GM21786 (cell line): ENCODE results near the gene SAPCD2.

Source experiments
- ATAC-seq: cut with Tn5 transposase; IDR thresholded peaks from one replicate; pipeline ENCODE4 v1.9.1; 2021; ENCODE audit not compliant: unreplicated experiment

Gene SAPCD2

GRCh38 chr9:137082222-137082924 lies 12.0 kb upstream of the SAPCD2 start:
- ATAC-seq: no peak

GRCh38 chr9:137080260-137081122 lies 10.1 kb upstream of the SAPCD2 start:
- no peak for ATAC-seq

DNA sequence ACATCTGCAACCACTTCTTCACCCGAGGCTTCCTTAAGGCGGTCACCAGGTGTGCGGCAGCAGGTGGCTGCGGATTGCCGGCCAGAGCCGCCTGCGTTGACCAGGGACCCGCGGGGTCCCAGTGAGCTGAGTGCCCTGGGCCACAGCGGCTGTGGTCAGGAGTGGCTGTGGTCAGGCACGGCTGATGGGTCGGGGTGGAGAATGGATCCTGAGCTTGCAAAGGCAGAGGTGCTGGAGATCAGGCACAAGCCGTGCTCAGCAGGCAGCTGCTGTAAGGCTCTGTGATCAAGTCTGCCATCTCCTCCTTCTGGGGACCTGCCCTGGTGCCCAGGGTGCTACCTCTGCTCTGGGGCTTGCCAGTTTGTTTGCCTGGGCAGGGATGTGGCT lies 9.0 kb upstream of the SAPCD2 start:
- no peak for ATAC-seq

- no peak for ATAC-seq
These were observed 8.5 kb upstream of the SAPCD2 start for GRCh38 chr9:137078701-137079400.

GRCh38 chr9:137077758-137078693 lies 7.7 kb upstream of the SAPCD2 start:
- peak; percentile 41 for ATAC-seq

DNA sequence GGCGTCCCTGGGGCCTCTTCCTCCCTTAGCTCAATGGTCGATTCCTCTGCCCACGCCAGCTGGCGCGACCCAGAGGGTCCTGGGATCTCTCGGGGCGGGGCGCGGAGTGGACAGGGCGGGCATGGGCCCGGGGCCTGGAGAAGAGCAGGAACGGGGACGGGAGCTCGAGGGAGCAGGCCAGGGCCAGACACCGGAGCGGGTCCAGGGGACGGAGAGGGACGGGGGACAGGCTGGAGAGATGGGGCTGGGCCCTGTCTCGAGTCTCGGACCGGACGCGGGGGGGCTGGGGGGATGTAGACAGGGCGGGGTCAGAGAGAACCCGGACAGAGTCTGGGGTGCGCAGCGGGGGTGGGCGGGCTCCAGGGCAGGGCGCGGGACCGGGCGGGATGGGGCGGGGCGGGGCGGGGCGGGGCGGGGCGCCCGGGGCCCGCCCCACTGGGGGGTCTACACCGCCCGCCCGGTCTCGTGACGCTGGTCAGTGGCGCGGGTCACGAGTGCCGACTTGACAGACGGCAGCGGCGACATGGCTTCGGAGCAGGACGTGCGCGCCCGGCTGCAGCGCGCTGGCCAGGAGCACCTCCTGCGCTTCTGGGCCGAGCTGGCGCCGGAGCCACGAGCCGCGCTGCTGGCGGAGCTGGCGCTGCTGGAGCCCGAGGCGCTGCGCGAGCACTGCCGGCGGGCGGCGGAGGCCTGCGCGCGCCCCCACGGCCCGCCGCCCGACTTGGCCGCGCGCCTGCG lies 6.8 kb upstream of the SAPCD2 start, which contains the start of gene UAP1L1:
UAP1L1 (plus strand) TSS at position 508 of the 738 bp plus-strand sequence; CDS start at position 524, 16 bp downstream.
- ATAC-seq: peak; percentile 50

- ATAC-seq: no peak
These were observed 6.3 kb upstream of the SAPCD2 start for GRCh38 chr9:137076636-137077009.

- no peak for ATAC-seq
These were observed 5.0 kb upstream of the SAPCD2 start for GRCh38 chr9:137075275-137075775.

DNA sequence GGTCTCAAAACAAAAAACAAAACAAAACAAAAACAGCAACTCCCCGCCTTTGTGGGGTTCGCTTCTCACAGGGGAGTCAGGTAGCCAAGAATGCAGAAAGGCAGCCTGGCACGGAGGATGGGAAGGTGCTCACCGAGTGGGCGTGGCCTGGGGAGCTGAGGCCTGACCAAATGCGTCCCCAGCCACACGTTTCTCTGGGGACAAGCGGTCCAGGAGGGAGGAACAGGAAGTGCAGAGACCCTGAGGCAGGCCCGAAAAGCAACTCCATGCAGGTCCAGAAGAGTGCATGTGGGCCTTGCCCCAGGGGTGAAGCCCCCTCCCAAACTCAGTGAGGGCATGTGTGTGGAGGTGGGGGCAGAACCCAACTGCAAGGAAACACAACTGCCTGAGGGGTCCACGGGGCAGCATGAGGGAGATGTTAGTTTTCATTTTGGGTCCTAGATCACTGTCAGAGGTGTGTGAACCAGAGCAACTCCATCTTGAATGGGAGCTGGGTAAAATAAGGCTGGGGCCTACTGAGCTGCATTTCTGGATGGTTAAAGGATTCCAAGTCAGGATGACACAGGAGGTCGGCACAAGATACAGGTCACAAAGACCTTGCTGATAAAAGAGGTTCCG lies 4.4 kb upstream of the SAPCD2 start:
- ATAC-seq: no peak

DNA sequence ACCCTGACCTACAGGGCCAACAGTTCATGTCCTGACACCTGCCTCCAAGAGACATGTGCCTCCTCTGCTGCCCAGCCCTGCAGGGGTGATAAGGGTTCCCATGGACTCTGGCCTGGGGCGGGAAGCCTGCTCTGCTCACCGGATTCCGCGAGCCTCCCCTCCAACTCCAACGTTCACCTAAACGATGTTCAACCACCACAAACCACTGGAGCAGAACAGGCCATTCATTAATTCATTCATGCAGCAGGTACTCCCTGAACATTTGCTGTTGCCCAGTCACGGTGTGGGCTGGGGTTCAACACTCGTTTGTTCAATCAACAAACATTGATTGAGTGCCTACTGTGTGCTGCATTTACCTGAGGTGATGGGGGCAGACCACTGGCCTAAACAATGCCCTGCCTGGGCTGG lies 3.6 kb upstream of the SAPCD2 start:
- no peak for ATAC-seq

GRCh38 chr9:137071282-137071681 lies 925 bp upstream of the SAPCD2 start:
- no peak for ATAC-seq

DNA sequence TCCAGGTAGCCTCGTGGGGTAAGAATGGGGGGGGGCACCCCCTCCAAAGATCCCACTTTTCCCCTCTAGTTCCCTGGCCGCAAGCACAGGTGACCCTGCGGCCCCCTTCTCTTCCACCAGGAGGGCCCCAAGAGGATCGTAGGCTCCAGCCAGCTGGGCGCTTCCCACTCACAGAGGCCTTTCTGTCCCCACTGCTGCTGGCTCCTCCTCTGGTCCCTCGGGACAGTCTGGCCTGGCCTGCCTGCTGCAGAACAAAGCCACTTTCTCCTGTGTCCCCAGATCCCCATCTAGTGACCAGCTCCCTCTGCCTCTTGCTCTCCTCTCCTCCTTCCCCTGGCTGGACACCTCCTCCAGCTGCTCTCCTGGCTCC lies 534 bp upstream of the SAPCD2 start:
- no peak for ATAC-seq

- ATAC-seq: no peak
These were observed 757 bp downstream of the SAPCD2 start for GRCh38 chr9:137069508-137070091.

- no peak for ATAC-seq
These were observed 1.5 kb downstream of the SAPCD2 start for GRCh38 chr9:137068539-137069507.

DNA sequence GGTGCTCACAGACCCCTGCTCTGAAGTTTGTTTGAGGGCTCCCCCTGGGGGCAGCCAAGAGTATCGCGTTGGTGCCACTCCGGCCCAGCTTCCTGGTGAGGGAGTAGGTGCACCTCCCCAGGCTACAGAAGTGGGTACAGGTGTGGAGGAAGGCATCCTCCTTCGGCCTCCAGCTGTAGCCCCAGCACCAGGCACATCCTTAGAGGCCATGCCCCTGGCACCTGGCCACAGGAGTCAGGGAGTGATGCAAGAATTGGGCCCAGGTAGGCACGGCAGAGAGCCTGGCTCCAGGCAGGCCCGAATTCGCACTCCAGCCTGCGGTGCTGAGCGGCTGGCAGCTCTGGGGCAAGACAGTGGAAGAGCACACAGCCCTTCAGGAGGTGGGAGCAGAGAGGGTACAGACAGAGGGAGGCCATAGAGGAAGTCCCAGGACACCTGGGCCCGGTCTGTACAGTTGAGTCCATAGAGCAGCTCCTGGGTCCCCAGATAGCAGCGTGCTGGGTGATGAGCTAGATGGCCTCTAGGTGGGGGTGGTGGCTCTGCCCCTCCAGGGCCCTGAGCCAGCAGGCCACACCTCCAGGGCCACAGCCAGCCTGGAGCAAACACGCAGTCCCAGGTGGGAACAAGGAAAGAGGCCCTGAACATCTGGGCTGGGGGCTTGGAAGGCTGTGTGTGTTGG lies 2.4 kb downstream of the SAPCD2 start:
- no peak for ATAC-seq

DNA sequence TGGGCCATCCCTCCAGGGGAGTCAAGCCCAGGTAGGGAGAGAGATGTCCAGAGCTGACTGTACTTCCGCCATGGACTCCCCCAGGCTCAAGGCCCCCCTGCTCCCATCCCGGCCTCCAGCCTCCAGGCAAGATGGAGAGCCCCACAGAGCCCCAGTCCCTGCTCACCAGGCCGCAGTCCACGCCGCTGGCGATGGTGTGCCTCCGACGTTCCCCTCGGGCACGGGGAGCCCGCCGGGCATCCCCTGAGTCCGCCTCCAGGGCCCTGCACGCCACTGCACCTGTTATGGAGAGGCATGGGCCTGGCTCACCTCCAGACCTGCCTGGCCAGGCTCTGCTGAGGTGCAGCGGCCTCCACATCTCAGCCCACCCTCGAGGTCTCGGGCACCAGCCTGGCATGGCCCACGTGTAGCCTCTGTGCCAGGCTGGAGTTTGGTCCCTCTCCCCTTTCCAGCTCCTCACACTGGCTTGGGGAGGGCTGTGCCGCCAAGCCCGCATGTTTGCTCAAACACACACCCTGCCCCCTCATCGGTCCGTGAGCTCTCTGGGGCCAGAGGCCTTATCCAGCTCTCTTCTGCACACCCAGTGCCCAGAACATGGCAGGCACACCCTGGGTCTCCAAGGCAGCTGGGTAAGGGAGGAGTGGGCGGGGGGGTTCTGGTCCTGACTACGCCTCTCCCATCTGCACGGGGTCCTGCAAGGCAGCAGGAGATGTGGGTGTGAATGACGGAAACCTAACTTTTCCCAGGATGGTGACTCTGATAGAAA lies 4.1 kb downstream of the SAPCD2 start:
- ATAC-seq: no peak
